A549 (cell line): ENCODE measurements around the gene ADCY1.

Experiments used
- CHD4 ChIP-seq: fragments of 200-600 bp; sonication (generic); IDR thresholded peaks from 2 replicates; pipeline ENCODE4 v1.6.1; 2016; ENCODE audit warnings: antibody characterized with exemption, mild to moderate bottlenecking, borderline replicate concordance
- CTCF ChIP-seq: fragments of >200 bp; sonication (Bioruptor Twin); formaldehyde crosslinking; IDR thresholded peaks from 3 replicates; pipeline ENCODE4 v1.5.1; 2016
- FOSL2 ChIP-seq, 2 experiments: fragments of 450-650 bp in 1 of 2; fragments of >200 bp in 1 of 2; sonication (Bioruptor Twin) in 1 of 2; formaldehyde crosslinking; IDR thresholded peaks; 2 replicates each; pipeline versions ENCODE4 v1.5.0 to v1.6.1; 2016 to 2020; ENCODE audit warnings: mild to moderate bottlenecking in 1 of 2, moderate library complexity in 1 of 2
- JUN ChIP-seq, 2 experiments: fragments of >200 bp; sonication (Bioruptor Twin); formaldehyde crosslinking; IDR thresholded peaks; 2 replicates in 1 of 2; 3 replicates in 1 of 2; pipeline ENCODE4 v1.6.1; 2016 to 2017
- MAZ ChIP-seq: fragments of 150-350 bp; IDR thresholded peaks from 2 replicates; pipeline ENCODE4 v1.6.1; 2014; ENCODE audit warnings: antibody characterized with exemption, low read depth, low read length, borderline replicate concordance
- NFE2L2 ChIP-seq: fragments of 150-350 bp; conservative IDR thresholded peaks from 2 replicates; pipeline ENCODE4 v1.6.1; 2014; ENCODE audit warnings: low read length
- PHF8 ChIP-seq: fragments of 200-600 bp; sonication (generic); IDR thresholded peaks from 2 replicates; pipeline ENCODE4 v1.6.1; 2016; ENCODE audit warnings: low read depth, mild to moderate bottlenecking, antibody characterized with exemption, moderate library complexity, borderline replicate concordance
- POLR2A ChIP-seq: IDR thresholded peaks from 2 replicates; pipeline ENCODE4 v1.6.1; 2012; ENCODE audit warnings: mild to moderate bottlenecking, low read length

GRCh38 chr7:45625714-45626440, 51.7 kb downstream of the ADCY1 start:
- TF ChIP-seq JUN (IDR thresholded peaks at IDR 0.05) (no peak), CTCF (no peak), PHF8 (no peak), NFE2L2 (no peak), CHD4 (no peak), POLR2A (no peak), FOSL2 (IDR thresholded peaks at IDR 0.05) (no peak), FOSL2 (CRISPR knock-in tag; IDR thresholded peaks at IDR 0.05) (no peak), MAZ (no peak)
